ENCODE results near the gene ARSH. TPM values are rescaled to one million over a fixed set of nuclear protein-coding genes. Genes with fewer than 3 reads are reported as not detected.

The ARSH gene
- total RNA-seq, 1 experiment from 2014 or later, result not detected

GRCh38 chrX:2989565-2989964 lies 16.8 kb upstream of the ARSH start:
- Histone ChIP-seq H3K9ac (ENCODE audit: low read length) (no peak overlapping the region), H3K79me2 (ENCODE audit: insufficient read depth, low read length) (no peaks in the 10 kb centered on the region), H3K4me1 (ENCODE audit: control insufficient read depth in 1 of 2, insufficient read depth in 2 of 2, low read length in 2 of 2) (no peaks in the 10 kb centered on the region), H4K20me1 (ENCODE audit: insufficient read depth) (no peaks in the 10 kb centered on the region), H3K36me3 (ENCODE audit: control insufficient read depth in 1 of 2, insufficient read depth in 2 of 2, low read length in 2 of 2) (no peaks in the 10 kb centered on the region), H2AFZ (ENCODE audit: low read depth, low read length, poor library complexity, severe bottlenecking) (no peak overlapping the region), H3K4me3 (replicated peaks in 1 of 2; ENCODE audit: low read depth in 1 of 2, low read length in 2 of 2) (no peak overlapping the region), H3K27ac (ENCODE audit: low read depth, low read length) (no peak overlapping the region), H3K4me2 (ENCODE audit: low read length) (no peak overlapping the region), H3K9me2 (ENCODE audit: insufficient read depth) (no peaks in the 10 kb centered on the region), H3K27me3 (ENCODE audit: insufficient read depth, low read length) (no peaks in the 10 kb centered on the region), H3K9me3 (ENCODE audit: control insufficient read depth in 1 of 2, insufficient read depth in 1 of 2, low read depth in 1 of 2, low read length in 2 of 2) (no peaks in the 10 kb centered on the region)
- TF ChIP-seq SP1 (IDR thresholded peaks at IDR 0.05; ENCODE audit: low read depth), result no peak
- no peak for TF ChIP-seq EZH2phosphoT487 (IDR thresholded peaks at IDR 0.05; ENCODE audit: borderline replicate concordance)
- TF ChIP-seq RAD21 (IDR thresholded peaks at IDR 0.05; ENCODE audit: low read depth), result no peak
- no peak for TF ChIP-seq SRF (IDR thresholded peaks at IDR 0.05; ENCODE audit: low read depth)
- TF ChIP-seq JUND (IDR thresholded peaks at IDR 0.05), result no peak
- no peak for TF ChIP-seq ZBTB33 (IDR thresholded peaks at IDR 0.05; ENCODE audit: extremely low read depth, insufficient replicate concordance, low read length)
- TF ChIP-seq POLR2A (IDR thresholded peaks at IDR 0.05; ENCODE audit: borderline replicate concordance, extremely low read depth, insufficient read depth, insufficient read length), result no peak
- no peak for TF ChIP-seq CBX3 (IDR thresholded peaks at IDR 0.05; ENCODE audit: low read depth)
- no peak for TF ChIP-seq ZNF274 (IDR thresholded peaks at IDR 0.05; ENCODE audit: low read depth, low read length)
- TF ChIP-seq FOSL1 (IDR thresholded peaks at IDR 0.05; ENCODE audit: low read depth), result no peak
- TF ChIP-seq MAX (IDR thresholded peaks at IDR 0.05), result no peak
- no peak for TF ChIP-seq TCF7L2 (IDR thresholded peaks at IDR 0.05; ENCODE audit: borderline replicate concordance, extremely low read depth, insufficient read depth, insufficient read length)
- no peak for TF ChIP-seq EZH2 (IDR thresholded peaks at IDR 0.05)
- no peak for TF ChIP-seq REST (IDR thresholded peaks at IDR 0.05; ENCODE audit: low read depth)
- no peak for TF ChIP-seq POLR2AphosphoS5 (IDR thresholded peaks at IDR 0.05; ENCODE audit: low read depth, low read length)
- no peak for TF ChIP-seq CTCF (IDR thresholded peaks at IDR 0.05 in 2 of 3, conservative IDR thresholded peaks at IDR 0.05 in 1 of 3; ENCODE audit: borderline replicate concordance in 1 of 3, insufficient read depth in 1 of 3, low read depth in 2 of 3, low read length in 2 of 3)
- no peak for TF ChIP-seq CEBPB (IDR thresholded peaks at IDR 0.05; ENCODE audit: low read depth)
- intact Hi-C loops (cut with micrococcal nuclease), result no loop called here
- ATAC-seq (no peak), DNase-seq (ENCODE audit: low read depth, low spot score) (no peak)
- ChIA-PET POLR2A (no interaction called here), CTCF (no interaction called here), RAD21 (ENCODE audit: low non-redundant PET in 1 of 2, low total read pairs in 2 of 2, uncharacterized antibody in 2 of 2, unreplicated experiment in 2 of 2) (no interaction called here)
- BruUV-seq (replicated peaks), result no TSS peak
